HG03060 (cell line): ENCODE data around the gene CASS4.

Experiments used
- ATAC-seq: cut with Tn5 transposase; IDR thresholded peaks from one replicate; pipeline ENCODE4 v1.9.1; 2021; ENCODE audit warnings: low read depth, moderate number of reproducible peaks; ENCODE audit not compliant: unreplicated experiment

The CASS4 gene

DNA sequence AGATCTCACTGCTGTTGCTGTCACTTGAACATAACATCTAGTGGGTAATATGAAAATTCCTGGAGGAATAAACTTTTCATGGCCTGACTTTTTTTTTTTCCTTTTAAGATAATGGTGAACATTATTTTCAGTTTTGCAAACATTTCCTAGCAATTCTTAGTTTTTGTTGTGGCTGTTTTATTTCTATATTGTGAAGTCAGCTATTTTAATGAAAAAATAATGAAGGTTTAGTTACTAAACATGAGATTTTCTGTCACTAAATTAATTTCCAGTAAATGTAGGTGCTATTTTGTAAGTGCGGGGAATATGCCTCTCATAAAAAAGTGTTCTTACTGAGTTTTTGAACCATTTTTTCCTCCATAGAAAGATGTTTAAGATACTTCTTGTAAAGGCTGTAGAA is 89.1 kb downstream of the CASS4 start:
- ATAC-seq, result no peak

DNA sequence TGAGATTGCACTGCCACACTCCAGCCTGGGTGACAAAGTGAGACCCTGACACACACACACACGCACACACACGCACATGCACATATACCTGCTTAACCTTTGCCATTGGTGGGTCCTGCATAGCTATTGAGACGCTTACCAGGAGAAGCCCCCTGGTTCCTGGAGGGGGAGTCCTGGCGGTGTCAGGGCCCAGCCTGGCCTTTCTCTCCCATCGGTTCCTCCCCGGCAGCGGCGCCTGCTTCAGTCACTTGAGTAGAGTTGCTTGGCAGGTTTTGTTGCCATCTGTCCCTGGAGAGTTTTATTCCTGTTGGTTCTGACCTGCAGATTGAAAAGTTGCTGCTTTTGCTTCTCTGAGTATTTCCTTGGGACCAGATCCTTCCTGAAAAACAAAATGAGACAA is 91.9 kb downstream of the CASS4 start:
- no peak for ATAC-seq

DNA sequence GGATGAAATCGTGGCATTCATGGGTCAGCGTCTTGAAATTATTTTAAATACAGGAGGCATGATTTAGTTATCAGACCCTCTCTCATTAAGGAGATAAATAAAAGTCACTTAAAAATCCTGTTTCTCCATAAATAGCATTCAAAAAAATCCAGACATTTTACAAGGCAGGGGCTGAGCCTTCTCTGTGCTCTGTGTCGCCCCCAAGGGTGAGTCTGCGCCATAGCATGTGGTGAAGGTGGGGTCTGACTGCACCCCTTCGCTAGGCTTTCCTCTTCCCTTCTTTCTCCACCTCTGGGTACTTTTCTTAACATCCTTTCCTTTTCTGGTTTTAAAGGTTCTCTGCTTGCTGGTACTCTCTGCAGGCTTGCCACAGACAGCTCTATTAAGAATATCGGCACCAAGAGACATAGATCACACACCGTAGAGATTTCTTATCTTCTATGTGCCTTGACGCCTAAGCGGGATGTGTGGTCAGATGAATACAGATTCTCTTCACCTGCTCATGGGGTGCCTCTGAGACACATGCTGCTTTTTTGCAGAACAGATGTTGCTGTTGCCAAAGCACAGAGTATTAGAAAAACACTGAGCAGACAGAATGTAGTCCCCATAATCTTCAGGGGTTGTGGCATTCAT is 92.4 kb downstream of the CASS4 start:
- ATAC-seq, result no peak

DNA sequence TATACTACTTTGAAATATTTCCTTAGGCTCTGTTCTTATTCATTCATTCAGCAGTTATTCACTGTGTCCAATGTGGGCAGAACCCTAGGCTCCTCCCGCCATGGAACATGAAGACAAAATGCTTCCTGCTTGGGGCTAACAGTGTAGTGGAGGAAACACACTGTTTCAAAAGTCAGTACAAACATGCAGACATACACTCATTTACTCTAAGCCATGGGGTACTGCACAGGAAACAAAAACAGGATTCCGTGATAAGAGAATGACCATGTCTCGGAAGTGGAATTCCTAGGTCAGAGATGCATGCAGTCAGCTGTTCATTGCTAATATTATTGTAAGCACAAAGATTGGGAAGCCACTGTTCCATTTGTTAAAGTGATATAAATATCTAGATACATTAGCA is 94.0 kb downstream of the CASS4 start:
- ATAC-seq, result no peak
